T-helper 1 cell (primary cell): ENCODE results near the gene STRN4.
"Not testable (repeated sequence)": the region's sequence is repeated elsewhere in the genome, so short reads cannot be mapped to it uniquely, and the experiment has no call there.

Experiments
- DNase-seq, 5 donors: peaks; one replicate each; pipeline ENCODE4 v3.0.0-alpha.2; 2012 to 2020
- total RNA-seq, 4 donors: gene quantifications; one replicate each; lab custom pipeline; 2026; lab: John Stamatoyannopoulos, UW

The STRN4 gene
- total RNA-seq: 44.4 to 61.1 (median 53.2) reads per million in 4 donors

DNA sequence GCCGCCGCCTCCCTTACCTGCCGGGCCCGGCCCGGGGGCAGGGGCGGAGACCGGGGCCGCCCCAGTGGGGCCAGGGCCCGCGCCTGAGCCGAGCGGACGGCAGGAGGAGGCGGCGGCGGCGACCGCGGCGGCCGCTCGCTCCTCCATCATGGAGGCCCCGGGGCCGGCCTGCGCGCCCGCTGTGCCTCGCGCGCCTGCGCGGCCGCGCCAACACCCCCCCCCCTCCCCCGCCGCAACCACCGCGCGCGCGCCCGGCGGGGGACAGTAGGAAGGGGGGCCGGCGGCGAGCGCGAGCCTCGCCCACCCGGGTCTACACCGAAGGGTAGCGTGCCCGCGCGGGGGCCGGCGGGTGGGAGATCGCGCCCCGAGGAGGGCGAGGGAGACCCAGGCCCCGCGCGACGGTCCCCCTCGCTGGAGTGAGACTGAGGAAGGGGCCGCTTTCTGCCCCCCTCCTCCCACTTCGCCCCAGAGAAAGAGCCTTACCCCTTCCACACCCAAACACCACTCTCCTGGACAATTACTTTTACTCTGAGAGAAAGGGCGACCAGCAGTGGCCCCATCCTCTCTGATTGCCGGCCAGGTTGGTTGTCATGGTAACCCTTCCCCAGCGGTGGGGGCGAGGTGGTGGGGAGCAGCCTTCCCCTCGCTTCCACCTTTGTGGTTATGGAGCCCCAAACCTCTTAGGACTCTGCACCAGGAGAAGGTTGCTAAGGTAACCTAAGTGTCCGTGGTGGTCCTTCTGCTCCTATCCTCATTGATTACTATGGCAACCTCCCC, at the start of gene STRN4:
STRN4 (minus strand) TSS at position 170 of the 777 bp plus-strand sequence; CDS start at position 150, 20 bp downstream.
- DNase-seq: peak in 4 of 5 donors; percentile 38 to 66 (median 44)

- peak in 4 of 5 donors; percentile 22 to 86 (median 29) for DNase-seq
Observed at GRCh38 chr19:46791944-46792343, 45.7 kb upstream of the STRN4 start.

GRCh38 chr19:46789371-46789770, 43.1 kb upstream of the STRN4 start:
- no peak for DNase-seq

- DNase-seq: no peak
Observed at GRCh38 chr19:46788968-46789338, 42.7 kb upstream of the STRN4 start.

DNA sequence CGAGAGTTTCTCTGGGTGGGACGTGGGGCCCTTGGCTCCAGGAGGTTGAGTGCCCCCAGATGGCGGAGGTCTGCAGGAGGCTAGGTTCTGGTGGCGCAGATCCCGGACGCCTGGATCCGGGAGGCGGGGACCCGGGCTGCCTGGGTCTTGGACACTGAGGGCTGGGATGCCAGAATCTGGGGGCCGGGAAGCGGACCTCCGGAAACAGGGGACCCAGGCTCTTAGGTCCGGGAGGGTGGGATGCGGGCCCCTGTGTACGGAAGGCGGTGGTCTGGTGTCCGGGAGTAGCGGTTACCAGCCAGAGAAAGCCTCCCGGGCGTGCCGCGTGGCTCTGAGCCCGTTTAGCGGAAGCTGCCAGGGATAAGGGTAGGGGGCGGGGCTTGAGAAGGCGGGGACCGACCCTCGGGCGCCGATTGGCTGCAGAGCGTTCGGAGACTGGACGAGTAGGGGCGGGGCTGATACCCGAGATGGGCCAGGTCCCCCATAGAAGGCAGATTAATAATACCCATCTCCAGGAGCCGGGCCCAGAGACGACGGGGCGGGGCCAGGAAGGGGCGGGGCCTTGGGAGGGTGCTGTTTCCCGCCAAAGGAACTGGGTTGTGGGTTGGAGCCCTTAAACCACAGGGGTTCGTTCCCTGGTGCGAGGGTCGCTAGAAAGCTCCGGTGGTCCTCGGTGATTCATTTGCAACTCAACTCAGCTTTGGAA, 42.2 kb upstream of the STRN4 start, which contains the start of gene SLC1A5:
SLC1A5 (minus strand) TSS at position 333 of the 706 bp plus-strand sequence. CDS start 629 bp downstream, outside the sequence.
- DNase-seq: peak; percentile 94 to 99 (median 96)

GRCh38 chr19:46787331-46788261, 41.3 kb upstream of the STRN4 start:
- peak in 4 of 5 donors; percentile 18 to 58 (median 28) for DNase-seq

DNA sequence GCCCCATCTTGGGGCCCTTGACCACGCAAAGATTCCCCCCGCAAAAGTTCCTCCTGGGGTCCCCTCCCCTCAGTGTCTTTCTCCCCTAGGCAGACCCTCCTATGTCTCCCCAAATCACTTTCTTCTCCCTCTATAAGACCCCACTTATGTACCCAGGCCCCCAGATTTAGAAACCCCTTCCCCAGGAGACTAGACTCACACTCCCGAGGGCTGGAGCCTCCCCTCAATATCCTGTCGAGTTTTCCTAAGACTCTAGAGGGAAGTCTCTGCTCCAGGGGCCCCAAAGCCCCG, 40.7 kb upstream of the STRN4 start:
- DNase-seq: no peak

DNA sequence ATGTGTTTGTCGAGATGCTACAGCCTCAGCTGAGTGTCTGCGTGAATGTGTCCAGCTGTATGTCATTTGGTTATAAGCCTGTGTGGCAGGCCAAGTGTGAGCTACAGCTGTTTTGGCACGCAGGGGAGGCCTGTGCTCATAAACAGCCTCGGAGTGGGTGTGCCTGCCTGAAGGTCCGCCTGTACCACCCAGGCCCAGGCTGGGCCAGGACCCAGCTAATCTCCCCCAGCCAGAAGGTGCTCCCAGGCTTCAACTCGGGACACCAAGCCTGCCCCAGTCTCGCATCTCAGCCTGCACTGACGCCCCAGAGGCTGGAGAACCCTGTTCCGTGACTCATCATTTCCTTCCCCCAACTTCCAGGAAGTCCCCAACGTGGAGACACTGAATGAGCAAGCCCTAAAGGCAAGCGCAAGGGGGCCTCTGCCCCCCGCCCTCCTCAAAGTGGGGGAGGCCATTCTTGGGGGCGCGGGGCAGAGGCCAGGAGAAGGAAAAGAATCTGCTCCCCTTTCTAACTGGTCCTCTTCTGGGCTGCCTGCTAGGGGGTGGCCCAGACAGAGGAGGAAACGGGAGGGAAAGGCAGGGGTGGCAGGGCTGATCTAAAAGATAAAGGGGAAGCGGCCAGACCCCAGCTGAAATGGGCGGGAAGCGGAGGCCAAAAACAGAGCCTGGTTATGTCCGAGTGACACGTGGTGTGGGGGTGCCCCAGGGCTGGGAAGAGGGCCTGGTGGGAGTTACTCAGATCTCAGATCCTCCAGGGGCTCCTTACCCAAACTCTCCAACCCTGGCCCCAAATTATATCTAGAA, 40.2 kb upstream of the STRN4 start:
- peak; percentile 60 to 94 (median 74) for DNase-seq

GRCh38 chr19:46785980-46786235, 39.7 kb upstream of the STRN4 start:
- DNase-seq: no peak

GRCh38 chr19:46785054-46785979, 39.1 kb upstream of the STRN4 start:
- peak in 1 of 5 donors; percentile 36 for DNase-seq

GRCh38 chr19:46784262-46785053, 38.2 kb upstream of the STRN4 start:
- peak in 2 of 5 donors; percentile 19 to 96 for DNase-seq

DNA sequence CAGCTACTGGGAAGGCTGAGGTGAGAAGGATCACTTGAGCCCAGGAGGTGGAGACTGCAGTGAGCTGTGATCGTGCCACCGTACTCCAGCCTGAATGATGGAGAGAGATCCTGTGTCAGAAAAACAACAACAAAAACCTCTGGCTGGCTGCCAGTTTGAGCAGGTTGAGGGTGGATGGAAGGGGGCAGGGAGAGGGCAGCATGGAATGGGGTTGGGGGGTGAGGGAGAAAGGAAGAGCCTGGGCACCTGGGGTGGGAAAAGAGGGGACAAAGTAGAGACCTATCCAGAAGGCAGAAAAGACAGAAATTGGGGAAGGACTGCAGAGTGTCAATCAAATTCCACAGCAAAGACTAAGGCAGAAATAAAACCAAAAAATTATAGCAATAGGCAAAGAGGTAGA, 37.4 kb upstream of the STRN4 start:
- DNase-seq: no peak

- no peak for DNase-seq
Observed at GRCh38 chr19:46782355-46783019, 36.2 kb upstream of the STRN4 start.

- not testable (repeated sequence) for DNase-seq
Observed at GRCh38 chr19:46777956-46778645, 31.9 kb upstream of the STRN4 start.

GRCh38 chr19:46776927-46777911, 31.0 kb upstream of the STRN4 start:
- DNase-seq: no peak

DNA sequence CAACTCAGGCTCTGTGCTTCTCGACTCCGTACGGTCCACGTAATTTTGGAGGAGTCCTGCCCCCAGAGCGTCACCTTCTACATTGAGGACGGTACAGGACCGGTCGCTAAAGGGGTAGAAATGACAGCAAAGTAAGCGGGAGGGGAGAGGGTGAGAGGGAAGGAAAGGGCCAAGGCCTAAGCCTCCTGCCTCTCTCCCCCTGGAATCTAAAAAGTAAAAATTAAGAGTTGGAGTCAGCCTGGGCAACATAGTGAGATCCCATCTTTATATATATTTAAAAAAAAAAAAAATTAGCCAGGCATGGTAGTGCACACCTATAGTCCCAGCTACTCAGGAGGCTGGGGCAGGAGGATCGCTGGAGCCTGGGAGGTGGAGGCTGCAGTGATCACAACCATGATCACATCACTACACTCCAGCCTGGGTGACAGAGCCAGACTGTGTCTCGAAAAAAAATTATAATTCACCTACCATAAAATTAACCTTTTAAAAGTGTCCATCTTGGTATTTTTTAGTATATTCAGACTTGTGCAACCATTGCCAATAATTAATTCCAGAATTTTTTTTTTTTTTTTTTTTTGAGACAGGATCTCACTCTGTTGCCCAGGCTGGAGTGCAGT, 29.5 kb upstream of the STRN4 start:
- DNase-seq: no peak

GRCh38 chr19:46773018-46773399, 26.8 kb upstream of the STRN4 start:
- no peak for DNase-seq
